Activated T-cell treated with anti-CD3 and anti-CD28 coated beads for 1 hour (primary cell): ENCODE results near the gene NECTIN2.

Experiments used
- DNase-seq: peaks from one replicate; pipeline ENCODE4 v3.0.0-alpha.2; 2020; ENCODE audit warnings: low read depth

NECTIN2 gene

GRCh38 chr19:44845612-44846454, at the start of gene NECTIN2:
NECTIN2 (plus strand) TSS chr19:44846297; CDS start chr19:44846526, 229 bp downstream.
- DNase-seq = peak; percentile 63

- no peak for DNase-seq
Measured at GRCh38 chr19:44796701-44797115, 49.4 kb upstream of the NECTIN2 start.

GRCh38 chr19:44799627-44800346, 46.3 kb upstream of the NECTIN2 start:
- no peak for DNase-seq

GRCh38 chr19:44800461-44800860, 45.6 kb upstream of the NECTIN2 start:
- DNase-seq = peak; percentile 84

- DNase-seq = no peak
Measured at GRCh38 chr19:44803442-44804428, 42.4 kb upstream of the NECTIN2 start.

- no peak for DNase-seq
Measured at GRCh38 chr19:44806291-44806690, 39.8 kb upstream of the NECTIN2 start.

- DNase-seq = no peak
Measured at GRCh38 chr19:44807162-44807561, 38.9 kb upstream of the NECTIN2 start.

- DNase-seq = no peak
Measured at GRCh38 chr19:44807652-44808462, 38.2 kb upstream of the NECTIN2 start.

GRCh38 chr19:44808463-44809371, 37.4 kb upstream of the NECTIN2 start, which contains the start of gene BCAM:
BCAM (plus strand) TSS chr19:44809103; CDS start chr19:44809125, 22 bp downstream.
- DNase-seq = no peak

GRCh38 chr19:44809577-44810233, 36.4 kb upstream of the NECTIN2 start:
- no peak for DNase-seq

GRCh38 chr19:44810234-44811121, 35.6 kb upstream of the NECTIN2 start:
- no peak for DNase-seq

GRCh38 chr19:44811122-44811419, 35.0 kb upstream of the NECTIN2 start:
- no peak for DNase-seq

GRCh38 chr19:44812142-44812718, 33.9 kb upstream of the NECTIN2 start:
- DNase-seq = no peak

- DNase-seq = no peak
Measured at GRCh38 chr19:44813070-44813840, 32.8 kb upstream of the NECTIN2 start.

- no peak for DNase-seq
Measured at GRCh38 chr19:44813841-44814470, 32.1 kb upstream of the NECTIN2 start.

GRCh38 chr19:44814517-44814916, 31.6 kb upstream of the NECTIN2 start:
- DNase-seq = no peak

GRCh38 chr19:44816301-44816700, 29.8 kb upstream of the NECTIN2 start:
- DNase-seq = no peak
